GM23338 (cell line): ENCODE data around the gene CDKL1. TPM values are rescaled to one million over a fixed set of nuclear protein-coding genes. Genes with fewer than 3 reads are reported as not detected.

Experiments used
- ATAC-seq: fragments of 200-7000 bp; cut with Tn5 transposase; 3 replicates; pipeline ENCODE4 v1.9.1; 2020
- DNase-seq: peaks from one replicate; pipeline ENCODE4 v3.0.0-alpha.2; 2015; ENCODE audit warnings: low spot score
- H2AFZ ChIP-seq: fragments of 200-600 bp; sonication (generic); 2 replicates; pipeline ENCODE4 v1.8.0; 2016; ENCODE audit warnings: antibody characterized with exemption, mild to moderate bottlenecking, moderate library complexity
- H3F3A ChIP-seq: fragments of 200-600 bp; sonication (generic); replicated peaks from 2 replicates; pipeline ENCODE4 v1.8.0; 2017; ENCODE audit warnings: antibody characterized with exemption, mixed run types, low read depth
- H3K27ac ChIP-seq: fragments of 200-600 bp; sonication (generic); 2 replicates; pipeline ENCODE4 v1.6.1; 2016; ENCODE audit warnings: low read depth
- H3K27me3 ChIP-seq: fragments of 200-600 bp; sonication (generic); 2 replicates; pipeline ENCODE4 v1.8.0; 2016; ENCODE audit warnings: mild to moderate bottlenecking, mixed run types, moderate library complexity; ENCODE audit not compliant: insufficient read depth
- H3K36me3 ChIP-seq: fragments of 200-600 bp; sonication (generic); 2 replicates; pipeline ENCODE4 v1.8.0; 2016; ENCODE audit warnings: mild to moderate bottlenecking; ENCODE audit not compliant: insufficient read depth
- H3K4me1 ChIP-seq: fragments of 200-600 bp; sonication (generic); 2 replicates; pipeline ENCODE4 v1.8.0; 2016; ENCODE audit warnings: mild to moderate bottlenecking, moderate library complexity; ENCODE audit not compliant: insufficient read depth
- H3K4me2 ChIP-seq: fragments of 200-600 bp; sonication (generic); 2 replicates; pipeline ENCODE4 v1.7.1; 2017; ENCODE audit warnings: mixed run types
- H3K4me3 ChIP-seq: fragments of 200-600 bp; sonication (generic); 2 replicates; pipeline ENCODE4 v1.6.1; 2016; ENCODE audit warnings: mixed run types
- H3K79me2 ChIP-seq: fragments of 200-600 bp; sonication (generic); replicated peaks from 2 replicates; pipeline ENCODE4 v1.8.0; 2017; ENCODE audit warnings: mild to moderate bottlenecking; ENCODE audit not compliant: insufficient read depth
- H3K9me2 ChIP-seq: fragments of 200-600 bp; sonication (generic); 2 replicates; pipeline ENCODE4 v1.8.0; 2017; ENCODE audit not compliant: insufficient read depth
- H4K20me1 ChIP-seq: fragments of 200-600 bp; sonication (generic); replicated peaks from 2 replicates; pipeline ENCODE4 v1.8.0; 2017; ENCODE audit warnings: mild to moderate bottlenecking; ENCODE audit not compliant: insufficient read depth
- H3K27ac Mint-ChIP-seq: 2 replicates; pipeline ENCODE4 v1.8.0; 2020; ENCODE audit warnings: inconsistent platforms, mild to moderate bottlenecking, moderate library complexity, mixed read lengths
- H3K27me3 Mint-ChIP-seq: 3 replicates; pipeline ENCODE4 v1.8.0; 2022; ENCODE audit warnings: low read depth, mild to moderate bottlenecking, moderate library complexity, mixed read lengths, inconsistent platforms; ENCODE audit not compliant: insufficient read depth, poor library complexity
- H3K36me3 Mint-ChIP-seq: 3 replicates; pipeline ENCODE4 v1.8.0; 2021; ENCODE audit warnings: low read depth, mild to moderate bottlenecking, inconsistent platforms, moderate library complexity, mixed read lengths
- H3K4me1 Mint-ChIP-seq: 3 replicates; pipeline ENCODE4 v1.8.0; 2020; ENCODE audit warnings: mild to moderate bottlenecking, inconsistent platforms, mixed read lengths
- H3K4me3 Mint-ChIP-seq: 3 replicates; pipeline ENCODE4 v1.8.0; 2021; ENCODE audit warnings: moderate library complexity, mild to moderate bottlenecking, inconsistent platforms, mixed read lengths
- H3K9me3 Mint-ChIP-seq: 3 replicates; pipeline ENCODE4 v1.8.0; 2020; ENCODE audit warnings: moderate library complexity, mild to moderate bottlenecking, inconsistent platforms, mixed read lengths
- CREB1 ChIP-seq: fragments of 250-450 bp; sonication (Bioruptor Pico); IDR thresholded peaks from 2 replicates; pipeline ENCODE4 v1.5.0; 2020; ENCODE audit warnings: low read depth, mild to moderate bottlenecking, moderate library complexity
- ETS1 ChIP-seq: IDR thresholded peaks from 2 replicates; pipeline ENCODE4 v1.6.1; 2016; ENCODE audit warnings: antibody characterized with exemption
- EZH2 ChIP-seq: fragments of 200-600 bp; sonication (generic); IDR thresholded peaks from one replicate; pipeline ENCODE4 v1.8.0; 2017; ENCODE audit warnings: antibody characterized with exemption, mild to moderate bottlenecking, low read depth; ENCODE audit not compliant: unreplicated experiment
- EZH2phosphoT487 ChIP-seq: fragments of 200-600 bp; sonication (generic); IDR thresholded peaks from one replicate; pipeline ENCODE4 v1.8.1; 2018; ENCODE audit warnings: antibody characterized with exemption; ENCODE audit not compliant: unreplicated experiment
- JUNB ChIP-seq: IDR thresholded peaks from one replicate; pipeline ENCODE4 v1.6.1; 2016; ENCODE audit warnings: antibody characterized with exemption; ENCODE audit not compliant: unreplicated experiment
- NANOG ChIP-seq: IDR thresholded peaks from 2 replicates; pipeline ENCODE4 v1.6.1; 2016; ENCODE audit warnings: antibody characterized with exemption, borderline replicate concordance
- POLR2AphosphoS5 ChIP-seq: IDR thresholded peaks from 2 replicates; pipeline ENCODE4 v1.6.1; 2016; ENCODE audit warnings: antibody characterized with exemption, low read depth
- REST ChIP-seq: IDR thresholded peaks from one replicate; pipeline ENCODE4 v1.6.1; 2018; ENCODE audit warnings: antibody characterized with exemption; ENCODE audit not compliant: unreplicated experiment
- STAT1 ChIP-seq: IDR thresholded peaks from one replicate; pipeline ENCODE4 v1.6.1; 2016; ENCODE audit warnings: antibody characterized with exemption; ENCODE audit not compliant: unreplicated experiment
- ZNF114 ChIP-seq: fragments of 250-450 bp; sonication (Bioruptor Pico); IDR thresholded peaks from 2 replicates; pipeline ENCODE4 v1.5.0; 2020; ENCODE audit warnings: mild to moderate bottlenecking, moderate library complexity
- ZNF331 ChIP-seq: fragments of 250-450 bp; sonication (Bioruptor Pico); IDR thresholded peaks from 2 replicates; pipeline ENCODE4 v1.5.0; 2020; ENCODE audit warnings: low read depth, mild to moderate bottlenecking, moderate library complexity
- polyA plus RNA-seq: library from polyadenylated mRNA; unstranded; fragments of >200 nt; fragmentation: Nextera tagmentation; extraction: Ambion mirVana; gene quantifications from 2 replicates; pipeline ENCODE4 v1.2.1, GENCODE V29; 2016
- total RNA-seq: library from RNA; depleted of rRNA; stranded (reverse); fragments of >200 nt; shearing (Covaris generic); gene quantifications from 2 replicates; pipeline ENCODE4 v1.2.3, GENCODE V29; 2014

The CDKL1 gene
- total and polyA plus RNA-seq, 2 experiments from 2014 or later, result 0.52 TPM

- no peak for TF ChIP-seq REST
- no peak for TF ChIP-seq CREB1 (CRISPR knock-in tag)
- TF ChIP-seq JUNB, result no peak
- TF ChIP-seq POLR2AphosphoS5, result no peak
- TF ChIP-seq STAT1, result no peak
- no peak for TF ChIP-seq NANOG
- no peak for TF ChIP-seq ETS1
- TF ChIP-seq ZNF114 (CRISPR knock-in tag), result no peak
- no peak for TF ChIP-seq EZH2
Measured at GRCh38 chr14:50310445-50310844, 86.2 kb downstream of the CDKL1 start (continued).

GRCh38 chr14:50308363-50308915 is 88.2 kb downstream of the CDKL1 start:
- H3K4me2 ChIP-seq, result no peak overlapping the region
- ATAC-seq, result no peak
- H3K27ac Mint-ChIP-seq, result no peak overlapping the region; the same call in 1 of the 2 replicates
- peaks cover 10% of the 10 kb centered on the region for H3K27me3 Mint-ChIP-seq
- H3K4me3 ChIP-seq, result no peak overlapping the region
- peaks cover 24% of the 10 kb centered on the region for H3K36me3 Mint-ChIP-seq
- peaks cover 83% of the 10 kb centered on the region for H3K79me2 ChIP-seq
- H3K9me3 Mint-ChIP-seq, result peaks cover under 1% of the 10 kb centered on the region
- H3K4me3 Mint-ChIP-seq, result no peak overlapping the region
- H3K4me1 ChIP-seq, result peaks cover 9% of the 10 kb centered on the region
- H3K27me3 ChIP-seq, result no peaks in the 10 kb centered on the region
- peaks cover under 1% of the 10 kb centered on the region; the same call in 1 of the 2 replicates for H3K36me3 ChIP-seq
- DNase-seq, result no peak
- H4K20me1 ChIP-seq, result no peaks in the 10 kb centered on the region; the same call in 1 of the 2 replicates
- no peak overlapping the region for H2AFZ ChIP-seq
- H3K9me2 ChIP-seq, result no peaks in the 10 kb centered on the region
- no peak overlapping the region for H3K27ac ChIP-seq
- H3K4me1 Mint-ChIP-seq, result peaks cover 12% of the 10 kb centered on the region
- H3F3A ChIP-seq, result 0 out of 2 replicates have a peak, but pooled peaks cover 10% of the 10 kb centered on the region
- TF ChIP-seq REST (no peak), NANOG (no peak), EZH2 (no peak), EZH2phosphoT487 (no peak), ZNF331 (CRISPR knock-in tag) (no peak), STAT1 (no peak)
